NCI-H345 treated with DMSO at 0.1 percent for 48 hours (cell line): ENCODE data around the gene MDC1.

Source experiments
- DNase-seq: peaks from one replicate; lab custom pipeline; 2025; ENCODE audit not compliant: unreplicated experiment; lab: John Stamatoyannopoulos, UW

MDC1 gene

DNA sequence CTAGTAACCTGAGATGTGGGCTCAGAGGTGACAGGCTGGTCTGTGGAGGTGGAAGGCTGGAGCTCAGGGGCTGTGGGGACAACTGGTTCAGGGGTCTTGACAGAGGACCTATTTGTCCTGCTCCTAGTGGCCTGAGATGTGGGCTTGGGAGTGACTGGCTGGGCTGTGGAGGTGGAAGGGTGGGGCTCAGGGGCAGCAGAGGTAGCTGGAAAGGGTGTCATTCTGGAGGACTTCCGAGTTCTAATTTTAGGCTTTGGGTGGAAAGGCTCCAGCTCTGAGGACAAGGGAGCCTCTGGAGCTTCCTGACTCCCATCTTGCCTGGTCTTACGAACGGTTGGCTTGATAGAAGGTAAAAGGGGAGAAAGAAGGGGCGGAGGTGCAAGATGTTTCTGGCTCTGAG is 11.5 kb downstream of the MDC1 start:
- no peak for DNase-seq

DNA sequence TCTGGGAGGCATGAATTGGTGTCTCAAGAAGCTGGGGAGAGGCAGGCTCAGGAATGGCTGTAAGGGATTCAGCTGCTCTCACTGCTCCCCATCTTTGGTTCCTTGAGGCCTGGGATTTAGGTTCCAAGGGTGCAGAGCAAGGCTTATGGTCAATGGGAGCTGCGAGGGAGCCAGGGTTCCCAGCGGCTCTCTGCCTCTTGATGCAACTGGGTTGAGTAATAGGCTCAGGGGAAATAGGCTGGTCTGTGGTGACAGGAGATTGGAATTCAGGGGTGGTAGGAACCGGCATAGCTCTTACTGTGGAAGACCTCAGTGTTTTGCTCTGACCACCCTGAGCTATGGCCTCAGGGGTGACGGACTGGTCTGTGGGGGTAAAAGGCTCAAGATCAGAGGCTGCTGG is 13.3 kb downstream of the MDC1 start:
- no peak for DNase-seq

DNA sequence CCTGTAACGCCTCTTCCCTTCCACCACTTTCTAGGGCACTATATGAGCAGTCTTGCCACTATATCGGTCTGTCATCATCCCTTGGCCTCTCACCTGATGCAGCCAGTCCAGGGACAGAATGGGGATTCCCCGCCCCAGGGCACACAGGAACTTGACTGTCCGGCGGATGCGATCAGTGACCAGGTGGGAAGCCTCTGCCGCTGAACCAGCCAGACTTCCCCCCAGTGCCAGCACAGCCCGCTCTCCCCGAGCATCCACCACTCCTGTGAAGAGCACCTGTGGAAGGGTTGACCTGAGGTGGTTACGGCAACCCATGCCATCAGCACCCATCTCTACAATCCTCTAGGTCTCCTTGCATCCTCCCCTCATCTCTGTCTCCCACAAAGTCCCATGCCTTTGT is 14.1 kb downstream of the MDC1 start:
- DNase-seq: no peak

DNA sequence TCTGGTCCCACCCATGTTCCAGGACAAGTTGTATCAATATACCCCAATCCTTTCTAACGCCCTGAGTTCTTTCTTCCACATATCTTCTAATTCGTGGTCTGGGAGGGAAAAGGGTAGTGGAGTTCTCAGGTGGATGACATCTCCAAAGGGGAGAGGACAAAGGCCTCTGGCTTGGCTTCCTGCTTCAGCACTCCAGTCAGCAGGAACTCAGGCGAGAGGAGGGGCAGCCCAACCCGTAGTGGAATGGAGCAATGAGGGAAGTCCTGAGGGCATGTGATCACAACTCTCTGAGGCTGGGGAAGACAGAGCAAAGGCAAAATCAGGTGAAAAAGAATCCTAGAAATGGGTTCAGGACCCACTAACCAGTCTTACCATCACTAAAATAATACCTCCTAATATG is 16.7 kb downstream of the MDC1 start:
- DNase-seq: no peak

DNA sequence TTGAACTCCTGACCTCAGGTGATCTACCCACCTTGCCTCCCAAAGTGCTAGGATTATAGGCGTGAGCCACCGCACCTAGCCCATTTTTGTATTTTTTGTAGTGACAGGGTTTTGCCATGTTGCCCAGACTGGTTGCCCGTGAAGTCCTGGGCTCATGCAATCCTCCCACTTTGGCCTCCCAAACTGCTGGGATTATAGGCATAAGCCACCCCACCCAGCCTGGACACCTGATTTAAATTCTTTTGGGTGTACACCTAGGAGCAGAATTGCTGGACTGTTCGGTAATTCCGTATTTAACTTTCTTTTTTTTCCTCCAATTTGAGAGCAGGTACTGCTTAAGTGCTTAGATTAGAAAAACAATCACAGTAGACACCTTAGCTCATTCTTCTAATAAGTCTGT is 20.6 kb downstream of the MDC1 start:
- DNase-seq: no peak

DNA sequence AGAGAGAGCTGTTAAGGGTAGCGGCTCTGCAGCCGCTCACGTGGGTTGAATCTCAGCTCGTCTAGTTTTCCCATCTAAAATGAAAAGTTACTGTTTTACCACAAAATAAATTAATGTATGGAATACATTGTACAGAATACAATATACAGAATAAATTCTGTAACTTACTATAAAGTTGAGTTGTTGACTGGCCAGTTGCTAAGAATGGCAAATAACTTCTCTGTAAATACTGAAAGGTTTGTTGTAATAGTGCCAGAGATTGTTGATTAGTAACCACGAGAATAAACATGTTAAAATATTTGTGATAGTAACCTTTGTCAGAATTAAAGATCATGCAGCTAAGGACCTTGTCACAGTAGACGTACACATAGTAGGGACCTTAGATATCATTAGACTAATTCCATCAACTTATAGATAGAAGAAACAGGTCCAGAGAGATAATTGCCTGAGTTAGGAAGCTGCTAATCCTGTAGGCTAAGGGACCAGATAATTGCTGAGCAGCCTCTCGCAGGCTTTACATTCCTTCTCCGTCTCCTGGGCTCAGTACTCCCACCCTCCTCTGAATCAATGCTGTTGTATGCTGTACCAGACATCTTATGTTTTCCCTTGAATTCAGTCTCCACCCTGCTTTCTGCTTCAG is 25.8 kb downstream of the MDC1 start:
- DNase-seq: no peak

DNA sequence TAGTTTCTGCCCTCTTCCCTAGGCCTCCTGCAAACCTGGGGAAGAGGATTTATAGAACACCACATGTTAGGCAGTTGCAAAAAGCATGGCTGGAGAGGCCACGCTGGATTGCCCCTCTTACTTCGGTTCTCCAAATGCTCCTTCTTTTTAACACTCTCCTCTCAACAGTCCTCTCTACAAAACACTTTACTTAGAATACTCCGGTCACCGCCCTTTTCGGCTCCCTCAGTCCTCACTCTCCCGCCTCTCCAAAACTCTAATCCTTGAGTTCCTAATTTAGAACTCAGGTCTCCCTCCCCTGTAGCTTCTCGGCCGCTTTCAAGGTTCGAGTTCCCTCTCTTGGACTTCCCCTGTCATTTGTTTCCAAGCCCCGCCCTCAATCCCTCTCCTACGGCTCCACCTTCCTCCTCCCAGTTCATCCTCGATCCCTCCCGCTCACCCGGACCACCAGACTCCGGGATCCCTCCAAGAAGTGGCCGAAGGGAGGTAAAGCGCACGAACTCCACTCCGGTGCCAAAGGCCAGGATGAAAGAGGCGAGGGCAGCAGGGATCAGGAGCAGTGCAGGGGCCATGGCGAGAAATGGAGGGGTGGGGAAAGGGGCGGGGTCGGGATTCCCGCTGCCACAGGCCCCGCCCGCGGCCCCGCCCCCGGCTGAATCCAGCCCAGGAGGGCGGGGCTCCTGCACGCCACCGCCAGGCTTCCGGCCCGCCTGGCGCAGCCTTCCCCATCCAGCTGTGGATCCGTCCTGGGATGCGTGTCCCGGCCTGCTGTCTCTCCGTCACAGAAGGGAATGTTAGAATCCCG is 26.5 kb downstream of the MDC1 start, which contains the start of gene NRM:
Gene NRM, minus strand, starts transcription at position 582 of the 805 bp plus-strand sequence. Its CDS starts 10 bp downstream, at position 572.
- peak; percentile 80 for DNase-seq

DNA sequence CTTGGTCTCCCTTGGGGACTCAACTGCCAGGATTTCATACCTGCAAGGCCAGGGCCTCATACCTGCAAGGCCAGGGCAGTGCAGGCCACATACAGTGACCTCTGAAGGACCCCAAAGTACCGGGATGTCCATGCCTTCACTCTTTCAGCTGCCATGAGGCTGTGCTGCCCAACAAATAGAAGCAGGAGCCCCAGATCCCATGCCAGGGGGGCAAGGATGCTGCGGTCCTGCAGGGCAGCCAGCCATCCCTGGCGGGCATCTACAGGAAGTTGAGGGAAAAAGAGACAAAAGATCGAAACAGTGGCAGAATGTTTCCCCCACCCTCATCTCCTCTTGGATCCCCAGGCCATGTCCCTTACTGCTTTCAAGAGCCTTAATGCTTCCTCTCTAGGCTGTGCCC is 27.1 kb downstream of the MDC1 start:
- no peak for DNase-seq

DNA sequence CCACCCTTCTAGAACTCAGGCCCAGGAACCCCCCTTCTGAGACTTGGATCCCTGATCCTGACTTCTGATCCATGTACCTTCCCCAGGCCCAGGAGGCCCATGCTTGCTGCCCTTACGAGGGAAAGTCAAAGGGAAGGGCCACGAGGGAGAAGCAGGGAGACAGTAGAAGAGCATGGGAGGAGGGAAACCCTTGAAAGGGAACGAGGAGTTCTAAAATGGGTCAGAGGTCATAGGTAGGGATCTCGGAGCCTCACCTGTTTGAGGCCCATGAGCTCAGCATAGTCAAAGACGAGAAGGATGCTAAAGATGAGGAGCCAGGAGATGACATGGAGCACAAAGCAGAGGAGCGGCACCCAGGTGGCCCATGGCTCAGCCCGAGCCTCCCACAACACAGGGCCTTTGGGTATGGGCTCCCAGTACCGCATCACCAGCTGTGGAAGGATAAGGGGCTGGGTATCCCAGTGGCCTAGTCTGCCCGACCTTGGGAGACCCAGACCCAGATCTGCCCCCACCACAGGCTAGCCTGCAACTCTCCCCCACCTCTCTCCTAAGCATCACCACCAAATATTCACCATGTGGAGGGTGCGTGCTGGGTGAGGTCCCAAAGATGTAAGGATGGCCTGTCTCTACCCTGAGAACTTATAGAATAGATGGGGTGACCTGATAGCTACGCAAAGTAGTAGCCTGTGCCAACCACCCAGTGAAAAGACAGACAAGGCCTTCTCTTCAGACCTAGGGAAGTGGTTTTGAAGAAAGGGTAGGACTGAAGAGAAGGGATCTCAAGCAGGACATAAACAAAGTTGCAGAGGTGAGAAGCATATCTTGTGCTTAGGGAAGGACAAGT is 27.8 kb downstream of the MDC1 start:
- DNase-seq: no peak

DNA sequence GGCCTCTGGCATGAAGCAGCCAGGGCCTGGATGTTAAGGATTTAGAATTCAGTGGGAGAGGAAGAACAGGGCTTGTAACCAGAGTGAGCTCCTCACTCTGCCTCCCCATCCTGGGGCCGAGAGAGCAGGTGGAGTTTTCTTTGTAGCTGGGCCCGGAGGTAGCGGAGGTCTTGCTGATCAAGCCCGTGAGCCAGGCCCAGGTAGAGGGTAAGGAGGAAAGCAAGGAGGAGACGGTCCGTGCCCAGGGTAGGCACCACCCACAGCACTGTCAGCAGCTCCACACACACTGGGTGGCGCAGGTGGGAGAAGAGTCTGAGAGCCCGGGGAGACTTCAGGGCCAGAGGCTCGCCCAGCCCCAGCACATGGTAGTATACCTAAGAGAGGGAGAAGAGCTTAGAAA is 28.5 kb downstream of the MDC1 start:
- no peak for DNase-seq

DNA sequence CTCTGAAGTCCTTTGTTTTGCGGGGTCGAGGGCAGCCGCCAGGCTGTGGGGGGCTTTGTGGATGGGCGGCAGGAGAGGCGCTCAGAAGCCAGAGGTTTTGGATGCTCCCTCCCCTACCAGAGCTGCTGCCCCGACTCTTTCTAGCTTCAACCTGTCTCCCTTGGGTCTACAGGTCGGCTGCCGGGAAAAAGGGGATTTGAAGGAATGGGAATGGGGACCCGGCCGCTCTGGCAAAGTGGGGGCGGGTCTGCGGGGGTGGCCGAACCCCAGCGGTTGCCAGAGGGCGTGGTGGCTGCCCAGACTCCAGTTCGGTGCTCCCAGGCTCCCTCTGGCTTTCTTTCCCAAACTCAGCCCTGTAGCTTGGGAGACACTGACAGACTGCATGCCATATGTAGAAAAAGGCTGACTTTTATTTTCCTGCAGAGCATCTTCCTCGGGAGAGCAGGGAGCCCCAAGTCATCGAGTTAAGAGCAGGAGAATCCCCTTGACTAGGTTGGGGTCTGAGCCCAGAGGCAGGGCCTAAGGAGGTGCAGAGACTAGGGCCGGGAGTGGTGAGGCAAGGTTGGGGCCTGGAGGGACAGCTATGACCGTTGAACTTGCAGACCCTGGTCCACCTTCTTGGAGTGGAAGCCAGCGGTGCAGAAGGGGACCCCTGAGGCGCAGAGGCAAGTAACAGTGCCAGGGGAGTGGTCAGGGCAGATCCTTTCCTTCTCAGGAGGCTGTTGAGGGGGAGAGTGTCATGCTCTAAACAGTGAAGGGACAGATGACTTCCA is 29.2 kb downstream of the MDC1 start:
- no peak for DNase-seq

DNA sequence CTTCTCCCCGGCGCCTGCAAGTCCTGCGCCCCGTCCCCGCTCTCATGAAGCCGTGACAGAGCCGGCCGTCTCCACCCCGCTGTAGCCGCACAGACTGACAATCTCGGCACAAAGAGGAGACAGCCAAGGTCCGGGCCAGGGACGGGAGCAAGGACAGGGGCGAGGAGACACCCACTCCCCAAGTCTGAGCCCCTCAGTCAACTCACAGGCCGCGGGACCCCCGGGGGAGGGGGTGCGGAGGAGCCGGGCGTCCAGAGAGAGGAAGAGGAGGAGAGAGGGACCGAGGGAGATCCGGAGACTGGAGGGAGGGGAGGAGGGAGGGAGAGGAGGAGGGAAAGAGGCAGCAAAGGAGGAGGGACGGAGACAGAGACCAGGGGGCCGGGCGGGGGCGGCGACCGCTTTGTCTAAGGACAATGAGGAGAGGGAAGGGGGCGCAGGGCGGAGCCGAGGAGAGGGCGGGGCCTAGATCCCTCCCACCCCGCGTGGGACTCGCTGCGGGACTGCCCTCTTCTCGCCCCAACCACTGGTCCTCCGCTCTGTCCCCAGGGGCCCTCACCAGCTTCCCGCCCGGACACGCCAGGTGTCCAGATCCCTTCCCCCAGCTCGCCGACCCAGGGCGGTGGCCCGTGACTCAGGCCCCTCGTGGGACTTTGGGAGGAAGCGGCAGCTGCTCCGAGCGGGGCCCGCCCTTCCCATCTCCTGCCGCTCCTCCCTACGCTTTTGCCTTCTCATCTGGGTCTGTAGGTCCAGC is 30.0 kb downstream of the MDC1 start:
- peak; percentile 76 for DNase-seq

DNA sequence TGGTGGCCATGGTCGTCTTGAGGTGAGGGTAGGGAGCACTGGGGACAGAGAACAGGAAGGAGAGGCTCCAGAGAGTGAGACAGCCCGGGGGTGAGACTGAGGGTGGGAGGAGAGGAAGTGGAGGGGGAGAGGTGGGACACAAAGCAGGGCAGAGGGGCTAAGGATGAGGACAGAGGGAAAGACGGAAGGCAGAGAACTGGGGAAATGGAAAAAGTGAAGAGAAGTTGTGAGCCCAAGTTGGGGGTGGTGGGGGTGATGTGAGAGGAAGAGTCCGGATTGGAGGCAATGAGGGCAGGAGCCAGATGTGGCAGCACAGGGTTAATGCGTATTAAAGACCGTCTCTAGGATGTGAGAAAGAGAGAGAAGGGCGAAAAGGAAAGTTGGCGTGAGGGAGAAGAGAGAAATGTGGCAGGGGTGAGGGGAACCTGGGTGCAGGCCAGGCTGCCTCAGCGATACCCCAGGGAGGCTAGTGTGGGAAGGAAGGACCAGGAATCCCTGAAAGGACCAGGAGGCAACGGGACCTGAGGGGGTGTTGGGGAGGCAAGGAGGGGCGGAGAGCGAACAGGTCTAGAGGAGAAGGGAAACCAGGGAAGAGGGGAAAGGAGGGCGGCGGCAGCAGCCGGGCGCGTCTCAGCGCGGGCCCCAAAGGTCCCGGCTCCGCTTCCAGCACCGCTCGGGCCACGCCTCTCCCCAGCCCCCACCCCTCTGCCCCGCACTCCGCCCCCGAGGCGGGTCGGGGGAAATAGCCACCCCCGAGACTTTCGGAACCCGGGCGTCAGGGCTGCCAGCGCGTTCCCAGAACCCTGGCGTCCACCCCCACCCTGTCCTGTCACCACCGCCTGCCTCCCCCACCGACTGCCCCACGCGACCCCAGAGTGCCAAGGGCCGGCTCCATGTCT is 30.8 kb downstream of the MDC1 start, which contains the start of gene PPP1R18:
Gene PPP1R18, minus strand, starts transcription at position 637 of the 899 bp plus-strand sequence. Its CDS starts 627 bp downstream, at position 10.
- no peak for DNase-seq

DNA sequence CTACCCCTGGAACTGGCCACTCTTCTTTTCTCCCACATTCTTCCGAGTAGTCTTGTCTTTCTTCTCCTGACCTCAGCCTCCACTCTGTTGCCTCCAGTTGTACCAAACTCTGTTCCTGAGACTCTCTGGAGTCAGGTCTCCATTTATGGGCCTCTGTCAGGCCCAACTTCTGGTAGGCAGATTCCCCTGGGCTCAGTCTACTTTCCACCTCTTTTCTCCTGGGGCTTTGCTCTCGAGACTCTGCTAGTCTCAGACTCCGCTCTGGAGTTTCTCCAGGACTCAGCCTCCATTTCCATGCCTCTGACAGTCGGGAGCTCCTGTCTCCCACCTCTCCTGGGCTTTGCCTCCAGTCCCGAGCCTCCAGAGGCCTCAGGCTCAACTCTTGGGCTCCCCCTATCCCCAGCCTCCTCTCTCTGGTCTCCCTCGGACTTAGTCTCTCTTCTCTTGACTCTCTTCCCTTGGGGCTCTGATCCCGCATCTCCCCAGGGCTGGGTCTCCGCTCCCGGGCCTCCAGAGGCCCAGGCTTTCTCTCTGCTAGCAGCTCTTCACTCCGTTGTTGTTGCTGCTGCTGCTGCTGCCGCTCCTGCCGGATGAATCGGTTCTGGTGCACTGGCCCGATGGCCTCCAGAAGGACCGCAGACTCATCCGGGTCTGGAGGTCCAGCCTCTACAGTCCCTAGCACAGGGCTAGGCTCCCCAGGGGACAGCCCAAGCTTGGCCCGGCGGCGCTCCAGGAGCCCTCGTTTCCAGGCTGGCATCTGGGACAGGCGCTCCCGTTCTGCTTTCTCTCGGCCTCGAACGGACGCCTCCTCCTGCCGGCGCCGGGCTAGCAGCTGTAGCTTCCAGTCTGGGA is 31.7 kb downstream of the MDC1 start:
- DNase-seq: no peak

DNA sequence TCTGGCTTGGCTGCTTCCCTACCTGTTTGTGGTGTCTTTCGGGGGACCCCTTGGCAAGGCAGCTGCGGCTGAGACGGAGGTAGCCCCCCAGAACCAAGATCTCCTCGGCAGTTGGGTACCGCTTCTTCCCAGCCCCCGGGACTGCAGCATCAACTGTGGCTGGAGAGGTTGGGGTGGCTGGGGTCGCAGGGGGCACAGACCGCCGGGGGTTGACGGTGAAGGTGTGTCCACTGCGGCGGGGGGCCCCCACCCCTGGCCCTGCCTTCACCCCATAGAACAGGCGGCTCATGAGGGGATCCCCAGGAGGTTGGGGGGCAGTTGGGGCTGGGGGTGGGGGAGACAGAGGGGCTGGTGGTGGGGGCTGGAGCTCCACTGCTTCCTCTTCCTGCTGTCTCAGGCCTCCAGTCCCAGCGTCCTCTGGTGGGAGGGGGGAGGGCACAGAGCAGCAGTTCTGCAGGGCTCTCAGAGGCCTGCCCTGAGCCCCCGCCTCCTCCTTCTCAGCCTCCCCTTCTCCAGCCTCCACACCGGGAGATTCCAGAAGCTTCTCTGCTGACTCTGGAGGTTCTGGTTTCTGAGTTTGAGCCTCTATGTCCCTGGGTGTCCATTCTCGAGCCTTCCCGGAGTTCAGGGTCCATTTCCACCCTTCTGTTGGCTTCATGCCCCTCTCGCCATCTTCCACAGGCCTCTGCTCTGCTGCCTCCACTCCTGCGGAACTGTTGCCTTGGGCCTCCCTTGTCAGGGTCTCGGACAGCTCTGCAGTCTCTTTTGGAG is 32.5 kb downstream of the MDC1 start:
- no peak for DNase-seq

DNA sequence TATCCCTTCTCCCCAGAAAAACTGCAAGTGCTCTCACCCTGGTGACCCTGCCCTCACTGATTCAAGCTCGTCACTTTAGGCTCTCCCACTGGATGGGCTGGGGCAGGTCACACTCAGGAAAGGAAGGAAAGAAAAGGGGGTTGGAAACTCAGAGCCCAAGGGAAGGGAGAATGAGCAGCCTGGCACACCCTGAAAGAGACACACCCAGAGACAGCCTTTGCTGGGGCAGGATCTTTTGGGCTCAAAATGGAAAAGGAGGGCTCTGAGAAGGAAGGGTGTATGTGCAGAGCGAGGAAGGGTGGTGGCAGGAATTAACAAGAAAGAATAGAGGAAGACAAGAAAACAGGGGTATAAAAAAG is 33.1 kb downstream of the MDC1 start:
- DNase-seq: no peak

DNA sequence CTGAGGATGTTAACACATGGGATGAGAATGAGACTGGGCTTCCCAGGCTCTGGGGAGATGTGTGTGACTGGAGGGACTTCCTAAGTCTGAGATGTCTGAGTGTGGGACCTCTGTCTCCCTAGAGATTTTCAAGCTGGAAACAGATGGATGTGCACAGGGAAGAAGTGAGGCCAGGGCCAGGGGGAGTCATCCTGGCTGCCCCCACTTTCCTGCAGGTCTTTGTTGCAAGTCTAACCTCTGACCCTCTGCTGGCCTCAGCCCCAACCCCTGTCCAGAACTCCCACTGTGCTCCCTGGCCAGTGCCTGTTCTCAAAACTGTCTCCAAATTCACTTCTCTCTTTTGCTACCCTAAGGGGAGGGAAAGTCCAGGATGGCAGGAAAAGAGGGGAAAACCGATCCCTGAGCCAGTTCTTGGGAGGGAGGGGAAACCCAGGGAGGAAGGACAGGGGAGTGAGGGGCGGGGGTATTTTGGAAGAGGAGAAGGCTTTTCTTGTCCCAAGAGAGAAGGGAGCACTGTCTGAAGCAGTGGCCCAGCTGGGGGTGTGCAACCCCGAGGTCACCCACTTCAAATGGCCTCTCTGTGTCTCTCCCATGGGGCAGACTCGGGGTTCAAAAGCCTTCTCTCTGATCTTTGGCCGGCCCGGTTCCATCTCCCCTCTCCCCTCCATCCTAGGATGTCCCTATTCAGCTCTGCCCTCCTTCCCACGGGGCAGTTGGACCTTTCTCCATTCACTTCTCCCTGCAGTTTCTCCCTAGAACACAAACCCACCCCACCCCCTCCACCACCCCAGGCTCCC is 33.7 kb downstream of the MDC1 start:
- no peak for DNase-seq
